ENCODE results near the gene LRRC4C. TPM values are rescaled to one million over a fixed set of nuclear protein-coding genes. Genes with fewer than 3 reads are reported as not detected.

Gene LRRC4C
- total and polyA plus RNA-seq, 10 of the 15 experiments (the other 5 are each of a cell fraction or from before 2014, with no cell fraction given), result 1.5 TPM; not detected in 9

GRCh38 chr11:40188848-40189247 is 1270.6 kb downstream of the LRRC4C start:
- no peak for TF ChIP-seq EGR1 (IDR thresholded peaks at IDR 0.05; ENCODE audit: borderline replicate concordance in 1 of 2, low read depth in 2 of 2, low read length in 2 of 2)
- TF ChIP-seq CHD1 (IDR thresholded peaks at IDR 0.05; ENCODE audit: low read depth, low read length), result no peak
- TF ChIP-seq, protein P1, sequence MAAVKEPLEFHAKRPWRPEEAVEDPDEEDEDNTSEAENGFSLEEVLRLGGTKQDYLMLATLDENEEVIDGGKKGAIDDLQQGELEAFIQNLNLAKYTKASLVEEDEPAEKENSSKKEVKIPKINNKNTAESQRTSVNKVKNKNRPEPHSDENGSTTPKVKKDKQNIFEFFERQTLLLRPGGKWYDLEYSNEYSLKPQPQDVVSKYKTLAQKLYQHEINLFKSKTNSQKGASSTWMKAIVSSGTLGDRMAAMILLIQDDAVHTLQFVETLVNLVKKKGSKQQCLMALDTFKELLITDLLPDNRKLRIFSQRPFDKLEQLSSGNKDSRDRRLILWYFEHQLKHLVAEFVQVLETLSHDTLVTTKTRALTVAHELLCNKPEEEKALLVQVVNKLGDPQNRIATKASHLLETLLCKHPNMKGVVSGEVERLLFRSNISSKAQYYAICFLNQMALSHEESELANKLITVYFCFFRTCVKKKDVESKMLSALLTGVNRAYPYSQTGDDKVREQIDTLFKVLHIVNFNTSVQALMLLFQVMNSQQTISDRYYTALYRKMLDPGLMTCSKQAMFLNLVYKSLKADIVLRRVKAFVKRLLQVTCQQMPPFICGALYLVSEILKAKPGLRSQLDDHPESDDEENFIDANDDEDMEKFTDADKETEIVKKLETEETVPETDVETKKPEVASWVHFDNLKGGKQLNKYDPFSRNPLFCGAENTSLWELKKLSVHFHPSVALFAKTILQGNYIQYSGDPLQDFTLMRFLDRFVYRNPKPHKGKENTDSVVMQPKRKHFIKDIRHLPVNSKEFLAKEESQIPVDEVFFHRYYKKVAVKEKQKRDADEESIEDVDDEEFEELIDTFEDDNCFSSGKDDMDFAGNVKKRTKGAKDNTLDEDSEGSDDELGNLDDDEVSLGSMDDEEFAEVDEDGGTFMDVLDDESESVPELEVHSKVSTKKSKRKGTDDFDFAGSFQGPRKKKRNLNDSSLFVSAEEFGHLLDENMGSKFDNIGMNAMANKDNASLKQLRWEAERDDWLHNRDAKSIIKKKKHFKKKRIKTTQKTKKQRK (IDR thresholded peaks at IDR 0.05; ENCODE audit: low read depth, low read length), result no peak
- TF ChIP-seq IKZF1 (conservative IDR thresholded peaks at IDR 0.05), result no peak
- TF ChIP-seq NFIC (IDR thresholded peaks at IDR 0.05; ENCODE audit: low read depth, low read length), result no peak
- H3K9me3 ChIP-seq (replicated peaks; ENCODE audit: control insufficient read depth, insufficient read depth, low read length), result no peaks in the 10 kb centered on the region
- FAIRE-seq (no peak), ATAC-seq (no peak), DNase-seq (ENCODE audit: low read depth, low spot score) (no peak)
- no peaks in the 10 kb centered on the region; a peak in 1 of 4 replicates for H3K27me3 ChIP-seq (replicated peaks in 1 of 2; ENCODE audit: control insufficient read depth in 2 of 2, insufficient read depth in 2 of 2, low read length in 1 of 2)
- no peak overlapping the region for H2AFZ ChIP-seq (ENCODE audit: control insufficient read depth, low read depth, low read length)
- RAD21 ChIA-PET (ENCODE audit: unreplicated experiment), result no interaction called here
- WGBS (ENCODE audit: insufficient coverage, insufficient replicate concordance, low lambda C conversion rate, missing lambda C conversion rate), result 19% methylated on average over 3 of the region's 3 CpGs
- intact Hi-C loops (cut with micrococcal nuclease; ENCODE audit: unreplicated experiment), result loop anchor here (5.0 kb wide), 1 partner anchor 103 kb away; no protein-coding TSS in a partner anchor
- H3K4me3 ChIP-seq, result no peak overlapping the region
- H4K20me1 ChIP-seq (ENCODE audit: control insufficient read depth, insufficient read depth), result no peaks in the 10 kb centered on the region
- SMC1A ChIA-PET (ENCODE audit: uncharacterized antibody, unreplicated experiment), result no interaction called here
- no peaks in the 10 kb centered on the region for H3K79me2 ChIP-seq (ENCODE audit: control insufficient read depth, insufficient read depth, low read length)
- no peak overlapping the region for H3K27ac ChIP-seq (ENCODE audit: control insufficient read depth, insufficient read depth)
- no peak overlapping the region for H3K9ac ChIP-seq (ENCODE audit: control insufficient read depth, insufficient read depth, low read length)
- H3K4me1 ChIP-seq (ENCODE audit: control insufficient read depth, insufficient read depth, low read length), result no peaks in the 10 kb centered on the region; the same call in 1 of the 2 replicates
- no peak overlapping the region for H3K4me2 ChIP-seq (ENCODE audit: control insufficient read depth, insufficient read depth)
- in situ Hi-C loops (cut with MboI), result no loop called here
- POLR2A ChIA-PET, result no interaction called here
- no peaks in the 10 kb centered on the region for H3K36me3 ChIP-seq (ENCODE audit: control insufficient read depth in 2 of 2, insufficient read depth in 2 of 2, low read length in 1 of 2)
- CTCF ChIA-PET, result no interaction called here
- no TSS peak for BruUV-seq (replicated peaks)
